Liver (tissue), 3 donors: ENCODE measurements around the gene HAPLN1.

Experiments used
- CTCF ChIP-seq: fragments of 150-350 bp; IDR thresholded peaks from 2 replicates; pipeline ENCODE4 v1.5.1; 2017; ENCODE audit warnings: improper control_type of control experiment, low read depth, low read length; ENCODE audit not compliant: missing input control
- RAD21 ChIP-seq, 2 donors: IDR thresholded peaks; 2 replicates each; pipeline ENCODE4 v1.6.1; 2016; ENCODE audit warnings: antibody characterized with exemption in 2 of 2, mild to moderate bottlenecking in 2 of 2
- donor health status: healthy.
- donor health status: healthy.

DNA sequence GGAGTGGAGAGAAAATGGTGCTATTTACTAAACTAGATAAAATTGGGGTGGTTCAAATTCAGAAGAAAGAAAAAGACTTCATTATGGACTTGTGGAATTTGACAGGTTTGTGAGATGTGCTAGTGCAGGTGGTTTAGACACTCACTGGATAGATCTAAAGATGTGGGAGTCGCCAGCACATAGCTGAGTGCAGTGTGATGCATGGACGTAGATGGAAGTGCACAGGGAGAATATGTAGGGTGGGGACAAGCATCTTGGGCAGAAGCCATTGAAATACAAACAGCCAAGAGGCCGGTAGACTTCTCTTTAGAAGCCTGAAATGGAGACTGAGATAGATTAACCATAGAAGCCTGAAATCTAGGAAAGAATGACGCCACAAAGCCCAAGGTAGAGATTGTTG, 10.7 kb downstream of the HAPLN1 start:
- TF ChIP-seq CTCF (no peak), RAD21 (IDR thresholded peaks at IDR 0.05) (no peak)
